HL-60 (cell line): Measurements from ENCODE around the gene CDC37.

Experiments
- GABPA ChIP-seq: IDR thresholded peaks from 2 replicates; pipeline ENCODE4 v1.6.1; 2012; ENCODE audit warnings: low read depth
- POLR2AphosphoS5 ChIP-seq: IDR thresholded peaks from 2 replicates; pipeline ENCODE4 v1.6.1; 2012; ENCODE audit warnings: low read depth
- TF ChIP-seq, protein P1 (sequence below): IDR thresholded peaks from 2 replicates; pipeline ENCODE4 v1.6.1; 2012; ENCODE audit warnings: low read depth; ENCODE audit not compliant: insufficient replicate concordance
- TF ChIP-seq, protein P2 (sequence below): IDR thresholded peaks from one replicate; pipeline ENCODE4 v1.5.1; 2011; ENCODE audit warnings: low read length, control low read depth, inconsistent platforms; ENCODE audit not compliant: insufficient read depth

DNA sequence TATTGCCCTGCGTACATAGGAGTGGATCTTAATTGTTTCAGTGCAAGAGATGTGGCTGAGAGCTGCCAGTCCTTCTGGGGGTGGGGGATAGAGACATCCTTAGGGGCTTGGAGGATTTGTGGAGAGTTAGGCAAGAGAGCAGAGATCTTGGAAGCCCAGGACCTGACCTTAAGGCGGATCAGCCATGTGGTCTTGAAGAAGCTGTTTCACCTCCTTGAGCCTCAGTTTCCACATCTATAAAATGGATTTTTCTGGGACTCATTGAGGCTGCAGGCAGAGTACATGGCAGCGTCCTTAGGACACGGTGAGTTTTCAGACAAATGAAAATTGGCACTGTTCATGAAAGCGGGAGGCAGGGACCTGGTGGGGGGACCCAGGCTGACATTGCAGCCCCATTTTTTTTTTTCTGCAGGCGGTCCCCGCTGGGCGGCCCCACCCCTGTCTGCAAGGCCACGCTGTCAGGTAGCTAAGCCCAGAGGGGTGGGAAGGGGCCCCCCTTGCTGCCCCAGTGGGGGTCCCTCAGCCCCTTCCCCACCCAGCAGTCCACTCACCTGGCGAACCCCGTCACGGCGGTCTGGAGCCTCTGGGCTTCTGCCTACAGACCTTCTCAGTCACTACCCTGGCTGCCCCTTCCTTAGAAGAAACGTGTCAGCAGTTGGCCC, 47.0 kb upstream of the CDC37 start:
- TF ChIP-seq, protein P1, sequence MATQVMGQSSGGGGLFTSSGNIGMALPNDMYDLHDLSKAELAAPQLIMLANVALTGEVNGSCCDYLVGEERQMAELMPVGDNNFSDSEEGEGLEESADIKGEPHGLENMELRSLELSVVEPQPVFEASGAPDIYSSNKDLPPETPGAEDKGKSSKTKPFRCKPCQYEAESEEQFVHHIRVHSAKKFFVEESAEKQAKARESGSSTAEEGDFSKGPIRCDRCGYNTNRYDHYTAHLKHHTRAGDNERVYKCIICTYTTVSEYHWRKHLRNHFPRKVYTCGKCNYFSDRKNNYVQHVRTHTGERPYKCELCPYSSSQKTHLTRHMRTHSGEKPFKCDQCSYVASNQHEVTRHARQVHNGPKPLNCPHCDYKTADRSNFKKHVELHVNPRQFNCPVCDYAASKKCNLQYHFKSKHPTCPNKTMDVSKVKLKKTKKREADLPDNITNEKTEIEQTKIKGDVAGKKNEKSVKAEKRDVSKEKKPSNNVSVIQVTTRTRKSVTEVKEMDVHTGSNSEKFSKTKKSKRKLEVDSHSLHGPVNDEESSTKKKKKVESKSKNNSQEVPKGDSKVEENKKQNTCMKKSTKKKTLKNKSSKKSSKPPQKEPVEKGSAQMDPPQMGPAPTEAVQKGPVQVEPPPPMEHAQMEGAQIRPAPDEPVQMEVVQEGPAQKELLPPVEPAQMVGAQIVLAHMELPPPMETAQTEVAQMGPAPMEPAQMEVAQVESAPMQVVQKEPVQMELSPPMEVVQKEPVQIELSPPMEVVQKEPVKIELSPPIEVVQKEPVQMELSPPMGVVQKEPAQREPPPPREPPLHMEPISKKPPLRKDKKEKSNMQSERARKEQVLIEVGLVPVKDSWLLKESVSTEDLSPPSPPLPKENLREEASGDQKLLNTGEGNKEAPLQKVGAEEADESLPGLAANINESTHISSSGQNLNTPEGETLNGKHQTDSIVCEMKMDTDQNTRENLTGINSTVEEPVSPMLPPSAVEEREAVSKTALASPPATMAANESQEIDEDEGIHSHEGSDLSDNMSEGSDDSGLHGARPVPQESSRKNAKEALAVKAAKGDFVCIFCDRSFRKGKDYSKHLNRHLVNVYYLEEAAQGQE = no peak
- TF ChIP-seq, protein P2, sequence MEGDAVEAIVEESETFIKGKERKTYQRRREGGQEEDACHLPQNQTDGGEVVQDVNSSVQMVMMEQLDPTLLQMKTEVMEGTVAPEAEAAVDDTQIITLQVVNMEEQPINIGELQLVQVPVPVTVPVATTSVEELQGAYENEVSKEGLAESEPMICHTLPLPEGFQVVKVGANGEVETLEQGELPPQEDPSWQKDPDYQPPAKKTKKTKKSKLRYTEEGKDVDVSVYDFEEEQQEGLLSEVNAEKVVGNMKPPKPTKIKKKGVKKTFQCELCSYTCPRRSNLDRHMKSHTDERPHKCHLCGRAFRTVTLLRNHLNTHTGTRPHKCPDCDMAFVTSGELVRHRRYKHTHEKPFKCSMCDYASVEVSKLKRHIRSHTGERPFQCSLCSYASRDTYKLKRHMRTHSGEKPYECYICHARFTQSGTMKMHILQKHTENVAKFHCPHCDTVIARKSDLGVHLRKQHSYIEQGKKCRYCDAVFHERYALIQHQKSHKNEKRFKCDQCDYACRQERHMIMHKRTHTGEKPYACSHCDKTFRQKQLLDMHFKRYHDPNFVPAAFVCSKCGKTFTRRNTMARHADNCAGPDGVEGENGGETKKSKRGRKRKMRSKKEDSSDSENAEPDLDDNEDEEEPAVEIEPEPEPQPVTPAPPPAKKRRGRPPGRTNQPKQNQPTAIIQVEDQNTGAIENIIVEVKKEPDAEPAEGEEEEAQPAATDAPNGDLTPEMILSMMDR = no peak
- no peak for TF ChIP-seq POLR2AphosphoS5
- TF ChIP-seq GABPA = no peak
